ENCODE results near the gene PLXDC1.

GRCh38 chr17:39014044-39014794, 137.2 kb downstream of the PLXDC1 start:
- no peak for TF ChIP-seq CTCF (IDR thresholded peaks at IDR 0.05)
- TF ChIP-seq ZFX (IDR thresholded peaks at IDR 0.05; ENCODE audit: borderline replicate concordance): no peak
